HG03095 (cell line): ENCODE data around the gene CDIPT.
"Not testable (repeated sequence)": the region's sequence is repeated elsewhere in the genome, so short reads cannot be mapped to it uniquely, and the experiment has no call there.

ENCODE experiments used
- ATAC-seq: cut with Tn5 transposase; IDR thresholded peaks from one replicate; pipeline ENCODE4 v1.9.1; 2021; ENCODE audit warnings: moderate library complexity; ENCODE audit not compliant: unreplicated experiment

Gene CDIPT

DNA sequence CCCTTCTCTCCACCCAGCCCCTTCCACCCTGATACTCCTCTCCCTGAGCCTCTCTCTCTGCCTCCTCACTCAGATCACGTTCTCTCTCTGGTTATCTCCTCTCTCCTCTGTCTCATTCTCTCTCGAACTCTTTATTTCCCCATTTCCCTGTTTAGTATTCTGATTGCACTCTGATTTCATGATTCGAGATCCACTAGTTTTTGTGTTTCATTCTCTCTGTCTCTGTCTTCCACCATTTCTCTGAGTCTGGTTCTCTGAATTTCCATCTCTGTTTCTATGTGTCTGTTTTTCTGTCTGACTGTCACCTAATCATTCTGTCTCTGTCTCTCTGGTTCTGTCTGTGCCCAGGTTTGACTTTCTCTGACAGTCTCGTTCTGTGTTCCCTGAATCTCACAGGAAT is 34.3 kb upstream of the CDIPT start:
- no peak for ATAC-seq

DNA sequence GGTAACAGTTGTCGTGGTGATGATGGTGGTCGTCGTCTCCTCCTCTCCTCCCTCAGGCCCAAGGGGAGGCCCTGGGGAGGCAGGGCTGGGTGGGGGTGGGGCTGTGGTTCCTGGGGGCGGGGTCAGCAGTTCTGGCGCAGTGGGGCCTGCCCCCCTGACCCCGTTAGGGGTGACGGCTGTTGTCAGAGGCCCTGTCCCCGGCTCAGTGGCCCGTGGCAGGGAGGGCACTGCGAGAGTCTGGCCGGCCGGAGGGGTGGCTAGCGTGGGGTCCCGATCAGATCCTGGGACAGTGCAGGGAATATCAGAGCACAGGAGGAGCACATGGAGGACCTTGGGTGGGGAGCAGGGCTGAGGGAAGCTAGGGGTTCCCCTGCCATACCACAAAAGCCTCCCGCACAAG is 33.8 kb upstream of the CDIPT start:
- ATAC-seq: no peak

DNA sequence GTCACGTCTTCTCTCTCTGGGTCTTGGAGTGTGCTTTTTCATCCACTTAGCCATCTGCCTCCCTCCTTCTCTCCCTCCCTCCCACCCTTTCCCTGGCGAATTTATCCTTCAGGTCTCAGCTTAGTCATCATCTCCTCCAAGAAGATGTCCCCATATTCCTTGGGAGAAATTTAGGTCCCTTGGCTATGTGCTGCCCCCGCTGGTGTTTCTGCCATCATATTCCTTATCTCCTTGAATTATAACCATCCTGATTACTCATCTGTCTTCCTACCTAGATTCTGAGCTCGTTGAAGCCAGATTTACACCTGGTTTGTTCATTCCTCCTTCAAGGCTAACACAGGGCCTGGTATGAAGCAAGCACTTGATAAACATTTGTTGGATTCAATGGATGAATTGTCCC is 31.3 kb upstream of the CDIPT start:
- ATAC-seq: no peak

DNA sequence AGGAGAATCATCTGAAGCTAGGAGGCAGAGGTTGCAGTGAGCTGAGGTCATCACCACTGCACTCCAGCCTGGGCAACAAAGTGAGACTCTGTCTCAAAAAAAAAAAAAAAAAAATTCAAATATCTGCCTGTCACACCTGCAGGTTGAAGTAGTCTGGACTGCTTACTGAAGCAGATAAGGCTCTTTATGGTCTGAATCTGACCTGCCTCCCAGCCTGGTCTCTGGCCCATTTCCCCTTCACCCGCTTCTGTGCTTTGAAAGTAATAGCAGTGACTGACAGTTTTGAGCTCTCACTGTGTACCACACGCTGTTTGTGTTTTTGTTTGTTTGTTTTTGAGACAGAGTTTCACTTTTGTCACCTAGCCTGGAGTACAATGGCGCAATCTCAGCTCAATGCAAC is 30.5 kb upstream of the CDIPT start:
- ATAC-seq: no peak

DNA sequence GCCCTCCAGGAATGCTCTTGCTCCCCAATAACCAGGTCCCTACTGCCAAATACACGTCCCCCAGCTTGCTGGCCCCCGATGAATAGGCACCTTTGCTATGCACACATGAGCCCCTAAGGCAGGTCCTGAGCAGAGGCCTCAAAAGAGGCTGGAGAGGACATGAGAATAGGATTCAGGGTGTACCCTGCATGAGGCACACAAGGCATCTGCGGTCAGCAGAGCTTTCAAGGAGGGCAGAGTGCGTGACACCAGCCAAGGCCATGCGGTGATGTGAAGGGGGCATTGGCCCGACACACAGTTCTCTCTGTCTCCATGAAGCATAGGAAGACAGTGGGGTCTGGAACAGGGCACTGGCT is 29.4 kb upstream of the CDIPT start:
- no peak for ATAC-seq

DNA sequence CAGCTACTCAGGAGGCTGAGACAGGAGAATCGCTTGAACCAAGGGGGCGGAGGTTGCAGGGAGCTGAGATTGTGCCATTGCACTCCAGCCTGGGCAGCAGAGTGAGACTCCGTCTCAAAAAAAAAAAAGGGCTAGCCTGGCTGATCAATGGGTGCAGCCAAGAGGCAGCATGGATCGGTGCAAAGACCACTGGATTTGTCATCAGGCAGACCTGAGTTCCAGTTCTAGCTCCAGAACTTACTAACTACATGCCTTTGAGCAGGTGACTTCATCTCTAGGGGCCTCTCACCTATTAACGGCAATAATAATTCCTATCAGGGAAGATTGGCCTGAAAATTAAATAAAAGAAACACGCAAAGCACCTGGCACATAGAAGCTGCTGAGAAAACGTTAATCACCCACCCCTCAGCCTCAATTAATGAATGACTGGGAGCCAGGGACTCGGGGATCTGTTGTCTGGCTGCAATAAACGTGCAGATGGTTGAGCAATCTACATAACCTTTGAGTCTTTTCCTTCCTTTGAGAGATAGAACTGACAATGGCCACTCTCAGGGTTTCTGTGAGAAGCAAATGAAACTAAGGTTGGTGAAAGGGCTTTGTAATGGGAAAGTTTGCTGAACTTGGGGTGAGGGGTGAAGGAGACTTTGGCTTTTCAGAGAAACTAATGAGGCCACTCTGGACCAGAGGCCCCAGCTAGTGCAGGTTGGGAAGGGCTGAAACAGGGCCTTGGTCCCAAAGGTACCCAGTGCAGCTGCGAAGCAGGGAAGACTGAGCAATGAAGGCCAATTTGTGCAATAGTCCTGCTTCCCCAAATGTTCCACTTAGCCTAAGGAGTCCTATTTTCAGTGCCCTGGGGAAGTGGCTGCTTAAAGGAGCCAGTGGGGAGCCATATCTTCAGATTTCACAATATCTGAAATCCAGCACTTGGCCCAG is 28.8 kb upstream of the CDIPT start:
- ATAC-seq: no peak

DNA sequence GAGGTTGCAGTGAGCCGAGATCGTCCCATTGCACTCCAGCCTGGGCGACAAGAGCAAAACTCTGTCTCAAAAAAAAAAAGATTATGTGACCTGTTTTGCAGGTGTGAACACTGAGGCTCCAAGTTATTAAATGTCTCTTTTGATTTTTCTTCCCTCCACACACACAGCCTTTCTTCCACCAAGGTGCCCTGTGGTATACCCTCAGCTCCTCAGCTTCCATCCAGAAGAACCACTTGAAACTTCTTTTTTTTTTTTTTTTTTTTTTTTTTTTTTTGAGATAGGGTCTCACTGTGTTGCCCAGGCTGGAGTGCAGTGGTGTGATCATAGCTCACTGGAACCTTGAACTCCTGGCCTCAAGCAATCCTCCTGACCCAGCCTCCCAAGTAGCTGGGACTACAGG is 26.3 kb upstream of the CDIPT start:
- not testable (repeated sequence) for ATAC-seq

DNA sequence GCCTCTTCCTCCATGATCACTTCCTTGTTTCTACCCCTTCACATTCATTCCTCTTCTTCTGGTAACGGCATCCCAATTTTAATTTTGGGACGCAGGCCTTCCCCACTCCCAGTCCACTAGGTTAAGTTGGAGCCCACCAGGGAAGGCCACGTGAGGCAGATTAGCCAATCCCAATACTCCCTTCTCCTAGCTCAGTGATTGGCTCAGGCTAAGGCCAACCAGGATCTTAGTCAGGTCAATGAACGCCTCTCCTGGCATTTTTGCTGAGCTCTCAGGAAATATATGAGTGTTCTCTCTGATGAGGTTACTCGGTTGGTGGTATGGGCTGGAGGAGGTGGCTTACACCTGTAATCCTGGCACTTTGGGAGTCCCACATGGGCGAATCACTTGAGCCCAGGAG is 21.0 kb upstream of the CDIPT start:
- no peak for ATAC-seq

DNA sequence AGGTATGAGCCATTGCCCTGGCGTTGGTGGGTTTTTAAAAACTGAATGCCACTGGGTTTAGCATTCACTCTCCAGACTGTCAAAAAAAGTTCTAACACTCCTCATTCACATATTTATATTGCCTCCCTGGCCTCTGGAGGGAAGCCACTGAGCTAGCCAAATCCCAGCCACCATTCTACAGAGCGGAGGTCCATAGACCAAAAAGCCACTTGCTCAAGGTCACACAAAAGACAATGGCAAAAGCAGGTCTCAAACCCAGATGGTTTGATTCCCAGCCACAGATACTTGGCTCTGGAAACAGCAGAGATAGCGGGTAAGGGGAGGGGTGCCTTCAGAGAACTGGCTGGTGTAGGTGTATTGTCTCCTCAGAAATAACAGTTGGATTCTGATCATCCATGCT is 18.0 kb upstream of the CDIPT start:
- no peak for ATAC-seq

DNA sequence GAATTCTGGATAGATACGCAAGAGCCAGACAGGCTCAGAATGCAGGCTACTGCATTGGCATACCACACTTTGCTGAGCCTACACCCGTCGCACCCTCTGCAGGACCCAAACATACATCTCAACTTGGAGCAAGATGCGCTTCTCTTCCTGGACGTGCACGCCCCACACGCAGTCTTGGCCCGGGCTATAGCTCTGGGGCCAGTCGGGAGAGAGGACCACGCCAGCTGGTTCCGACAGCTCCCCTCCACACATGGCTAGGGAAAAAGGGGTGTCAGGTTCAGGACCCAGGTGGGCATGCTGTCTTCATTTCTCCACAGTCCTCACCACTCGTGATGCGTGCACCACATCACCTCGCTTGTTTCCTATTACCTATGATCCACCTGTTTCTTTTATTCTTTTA is 15.1 kb upstream of the CDIPT start:
- no peak for ATAC-seq

DNA sequence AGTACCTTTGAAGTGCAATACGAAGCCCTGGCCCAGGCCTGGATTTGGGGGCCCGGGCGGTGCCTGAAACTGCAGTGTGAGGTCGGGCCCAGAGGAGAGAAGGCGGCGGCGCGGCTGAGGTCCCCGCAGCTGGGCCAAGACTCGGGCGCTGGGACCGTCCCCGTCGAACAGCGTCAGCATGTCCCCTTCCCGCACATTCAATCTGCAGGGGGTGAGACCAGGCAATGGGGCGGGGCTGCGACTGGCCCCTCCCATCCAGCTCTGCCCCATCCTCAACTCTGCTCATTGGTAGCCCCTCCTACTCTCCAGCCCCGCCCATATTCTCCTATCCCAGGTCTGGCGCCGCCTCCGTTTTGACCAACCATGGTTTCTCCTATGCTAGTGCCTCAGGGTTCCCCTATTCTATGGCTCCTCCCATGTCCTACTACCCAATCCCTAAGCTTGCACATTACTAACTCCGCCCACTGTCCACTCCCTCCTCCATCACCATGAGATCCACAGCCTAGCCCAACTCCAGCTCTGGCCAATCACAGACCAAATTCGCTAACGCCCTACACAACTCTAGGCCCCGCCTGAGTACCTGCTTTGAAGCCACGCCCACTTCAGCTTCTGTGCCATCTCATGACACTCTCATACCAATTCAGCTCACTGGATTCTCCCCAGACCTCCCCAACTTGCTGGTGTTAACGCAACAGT is 14.4 kb upstream of the CDIPT start:
- no peak for ATAC-seq

DNA sequence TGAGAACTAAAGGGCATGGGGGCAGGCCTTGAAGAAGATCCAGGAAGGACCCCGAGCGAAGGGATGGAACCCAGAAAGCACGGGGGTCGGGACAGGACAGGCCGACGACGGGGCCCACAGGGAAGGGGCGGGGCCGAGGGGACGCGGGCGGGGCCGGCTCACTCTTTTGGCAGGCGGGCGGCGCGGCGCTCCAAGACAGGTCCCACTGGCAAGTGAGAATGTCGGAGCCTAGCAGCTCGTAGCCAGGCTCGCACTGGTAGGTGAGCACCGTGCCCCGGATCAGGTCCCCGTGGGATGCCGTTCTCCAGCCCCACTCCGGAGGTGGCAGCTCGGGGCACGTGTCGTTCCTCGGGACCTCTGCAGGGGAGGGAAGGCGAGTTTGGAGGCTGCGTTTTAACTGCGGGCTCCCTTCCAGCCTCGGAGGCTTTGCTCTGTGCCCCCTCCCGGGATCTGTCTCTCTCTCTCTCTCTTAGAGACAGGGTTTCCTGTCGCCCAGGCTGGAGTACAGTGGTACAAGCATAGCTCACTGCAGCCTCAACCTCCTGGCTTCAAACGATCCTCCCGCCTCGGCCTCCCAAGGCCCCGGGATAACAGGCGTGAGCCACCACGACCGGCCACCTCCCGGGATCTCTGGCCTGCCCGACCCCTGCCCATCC is 13.7 kb upstream of the CDIPT start:
- ATAC-seq: no peak

DNA sequence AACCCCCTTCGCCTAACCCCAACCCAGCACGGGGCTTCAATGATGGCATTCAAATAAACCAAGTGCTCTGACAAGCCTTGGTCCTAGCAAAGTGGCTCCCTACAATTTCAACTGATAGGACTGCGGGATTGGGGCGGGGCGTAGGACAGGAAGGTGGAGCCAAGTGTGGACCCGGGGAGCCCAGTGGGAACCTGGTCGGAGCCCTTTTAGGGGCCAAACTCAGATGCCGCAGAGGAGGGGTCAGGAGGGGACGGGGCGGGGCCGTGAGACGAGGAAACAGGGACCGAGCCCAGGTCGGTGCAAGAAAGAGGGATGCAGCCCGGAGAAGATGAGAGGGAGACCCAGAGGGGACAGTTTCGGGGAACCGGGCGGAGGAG is 13.2 kb upstream of the CDIPT start:
- ATAC-seq: no peak

DNA sequence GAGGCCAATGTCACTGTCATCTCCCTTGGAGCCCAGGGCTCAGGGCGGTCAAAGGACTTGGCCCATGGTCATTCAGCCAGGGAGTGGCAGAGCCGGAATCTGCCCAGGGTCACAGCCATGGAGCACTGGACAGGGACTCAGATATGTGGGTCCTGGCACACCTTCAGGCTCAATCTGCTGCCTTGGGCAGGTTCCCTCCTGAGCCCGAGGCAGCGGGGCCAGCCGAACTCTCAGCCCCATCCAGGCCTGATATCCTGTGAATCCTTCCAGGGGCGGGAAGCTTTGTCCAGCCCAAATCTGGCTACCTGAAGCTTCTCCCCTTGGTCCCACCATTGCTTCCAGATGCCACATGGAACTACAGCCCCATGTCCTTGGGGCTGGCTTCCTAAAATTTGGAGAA is 12.2 kb upstream of the CDIPT start:
- ATAC-seq: no peak

DNA sequence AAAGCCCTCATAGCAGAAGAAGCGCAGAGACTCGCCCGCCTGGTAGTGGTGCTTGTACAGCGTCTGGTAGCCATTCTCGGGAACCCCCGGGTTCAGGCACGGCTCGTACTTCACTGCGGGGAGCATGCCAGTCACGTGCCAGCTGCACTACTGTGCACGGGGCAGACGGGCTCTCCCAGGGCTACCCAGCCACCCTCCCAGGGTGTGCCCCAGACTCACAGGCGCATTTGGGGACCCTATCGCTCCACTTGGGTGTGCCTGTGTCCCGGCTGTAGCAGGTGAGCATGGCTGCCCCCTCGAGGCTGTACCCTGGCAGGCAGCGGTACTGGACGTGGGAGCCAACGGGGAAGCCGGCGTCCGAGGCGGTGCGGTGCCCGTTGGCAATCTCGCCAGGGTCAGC is 10.3 kb upstream of the CDIPT start:
- ATAC-seq: no peak

DNA sequence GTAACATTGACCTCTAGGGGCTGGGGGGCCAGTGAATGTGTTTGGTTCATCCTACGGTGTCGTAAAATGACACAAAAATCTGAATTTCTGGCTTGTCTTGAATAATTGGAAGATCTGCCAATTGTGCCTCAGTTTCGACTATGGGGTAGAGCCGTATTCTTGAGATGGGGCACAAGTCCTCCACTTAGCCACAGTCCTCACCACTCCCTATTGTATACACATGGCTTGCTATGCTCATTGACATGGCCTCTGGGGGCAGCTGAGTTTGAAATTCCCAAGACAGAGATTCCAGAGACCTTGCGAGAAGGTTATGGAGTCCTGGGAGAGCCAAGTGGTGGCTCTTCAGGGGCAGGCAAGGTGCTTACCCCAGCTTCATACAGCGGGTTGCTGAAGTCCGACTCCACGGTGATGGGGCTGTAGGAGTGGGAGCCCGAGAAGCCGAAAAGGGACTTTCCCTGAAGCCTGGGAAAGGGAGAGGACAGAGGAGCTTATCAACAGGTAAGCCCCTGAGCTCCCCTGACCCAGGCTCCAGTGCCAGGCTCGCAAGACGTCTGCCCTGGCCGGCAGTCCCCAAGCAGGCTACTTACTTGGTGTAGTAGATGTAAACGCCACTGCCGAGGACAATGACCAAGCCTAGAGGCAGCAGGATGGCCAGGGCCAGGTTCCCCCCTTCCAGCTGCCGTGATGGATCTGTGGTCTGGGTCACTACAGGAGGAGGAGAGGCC is 9.0 kb upstream of the CDIPT start:
- no peak for ATAC-seq

DNA sequence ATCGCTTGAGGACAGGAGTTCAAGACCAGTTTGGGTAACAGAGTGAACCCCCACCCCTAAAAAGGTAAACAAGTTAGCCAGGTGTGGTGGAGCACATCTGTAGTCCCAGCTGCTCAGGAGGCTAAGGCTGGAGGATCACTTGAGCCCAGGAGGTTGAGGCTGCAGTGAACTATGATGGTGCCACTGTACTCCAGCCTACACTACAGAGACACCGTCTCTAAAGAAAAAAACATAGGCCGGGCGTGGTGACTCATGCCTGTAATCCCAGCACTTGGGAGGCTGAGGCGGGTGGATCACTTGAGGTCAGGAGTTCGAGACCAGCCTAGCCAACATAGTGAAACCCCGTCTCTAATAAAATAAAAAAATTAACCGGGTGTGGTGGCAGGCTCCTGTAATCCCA is 6.0 kb upstream of the CDIPT start:
- ATAC-seq: not testable (repeated sequence)

DNA sequence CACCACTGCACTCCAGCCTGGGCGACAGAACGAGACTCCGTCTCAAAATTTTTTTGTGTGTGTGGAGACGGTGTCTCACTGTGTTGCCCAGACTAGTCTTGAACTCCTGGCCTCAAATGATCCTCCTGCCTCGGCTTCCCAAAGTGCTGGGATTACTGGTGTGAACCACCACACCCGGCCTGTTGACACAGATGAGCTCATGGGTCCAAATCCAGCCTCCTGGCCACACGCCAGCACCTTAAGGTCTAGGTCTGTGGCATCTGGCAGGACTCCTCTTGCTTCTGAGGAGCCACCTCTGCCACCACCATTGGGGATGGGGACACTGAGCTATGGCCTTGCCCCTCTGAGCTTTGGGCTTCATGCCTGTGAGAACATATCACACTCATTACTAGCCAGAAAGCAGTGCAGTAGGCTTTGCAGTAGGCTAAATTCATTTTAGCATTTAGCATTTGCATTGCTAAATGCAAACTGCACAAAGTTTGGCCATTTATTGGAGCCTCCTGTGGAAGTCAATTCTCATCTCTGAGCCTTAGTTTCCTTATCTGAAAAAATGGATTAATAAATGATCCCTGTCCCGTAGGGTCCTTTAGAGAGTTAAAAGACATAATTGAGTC is 5.5 kb upstream of the CDIPT start:
- no peak for ATAC-seq

DNA sequence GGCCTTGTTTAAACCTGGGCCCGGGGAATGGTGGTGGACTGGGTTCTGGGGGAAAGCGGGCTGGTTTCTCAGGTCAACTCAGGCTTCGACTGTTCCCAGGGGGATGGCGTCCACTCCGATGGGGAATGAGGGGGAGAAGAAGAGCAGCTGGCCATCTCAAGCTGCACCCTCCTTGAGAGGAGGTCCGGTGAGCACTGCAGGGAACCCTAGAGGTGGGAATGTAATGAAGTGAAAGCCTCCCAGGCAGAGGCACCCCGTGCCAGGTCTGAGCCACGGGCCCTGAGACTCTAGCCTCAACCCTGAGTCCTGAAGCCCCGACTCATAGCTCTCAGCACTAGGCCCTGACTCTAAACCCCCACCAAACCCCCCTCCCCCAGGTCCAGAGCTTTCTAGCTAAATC is 1.2 kb upstream of the CDIPT start:
- no peak for ATAC-seq

DNA sequence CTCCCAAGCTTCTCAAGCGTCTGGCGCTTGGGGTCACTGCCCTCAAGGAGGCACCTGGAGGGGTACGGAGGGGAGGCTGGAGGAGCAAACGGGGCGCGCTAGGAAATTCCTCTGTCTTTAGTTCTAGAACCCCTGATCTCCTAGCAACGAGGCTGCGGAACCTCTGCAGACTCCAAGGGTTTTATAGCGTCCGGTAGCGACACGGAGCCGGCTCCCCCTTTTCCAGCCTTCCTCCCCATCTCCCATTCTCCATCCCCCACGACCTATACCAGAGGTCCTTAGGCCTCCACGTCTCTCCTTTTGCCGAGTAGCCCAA is 601 bp upstream of the CDIPT start:
- ATAC-seq: no peak

DNA sequence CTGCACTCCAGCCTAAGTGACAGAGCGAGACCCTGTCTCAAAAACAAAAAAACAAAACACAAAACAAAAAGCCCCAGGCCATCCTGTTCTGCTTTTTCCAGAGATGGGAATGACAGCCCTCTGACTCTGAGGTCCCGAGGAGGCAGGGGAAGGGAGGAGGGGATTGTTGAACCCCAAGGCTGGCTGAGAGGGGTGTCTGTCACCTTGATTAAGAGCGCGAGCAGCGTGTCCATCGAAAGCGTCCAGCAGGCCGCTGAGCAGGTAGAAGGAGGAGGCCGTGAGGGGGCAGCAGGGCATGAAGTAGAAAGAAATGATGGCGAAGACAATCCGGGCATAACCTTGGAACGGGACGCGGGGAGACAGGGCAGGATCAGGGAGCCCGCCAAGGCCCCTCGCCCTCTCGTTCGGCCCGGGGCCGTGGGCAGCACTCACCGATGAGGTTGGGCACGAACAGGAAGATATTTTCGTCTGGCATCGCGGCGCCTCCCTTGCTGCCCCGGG is 593 bp downstream of the CDIPT start:
- no peak for ATAC-seq
